IMR-90 (cell line): ENCODE data around the gene C1QTNF1. TPM values are rescaled to one million over a fixed set of nuclear protein-coding genes. Genes with fewer than 3 reads are reported as not detected.

Experiments used
- ATAC-seq: fragments of 200-7000 bp; cut with Tn5 transposase; 2 replicates; pipeline ENCODE4 v1.9.1; 2020; ENCODE audit warnings: low read depth, mild to moderate bottlenecking, moderate library complexity
- BruUV-seq: library from RNA; stranded (reverse); fragments of 400-500 nt; replicated peaks from 2 replicates; lab custom pipeline; 2021; lab: Mats Ljungman, UMichigan
- CTCF ChIA-PET: fragments of 300-600 bp; formaldehyde crosslinking; extraction: SDS; loops from one replicate; lab custom pipeline; 2021; ENCODE audit warnings: antibody characterized with exemption; lab: Yijun Ruan, JAX
- POLR2A ChIA-PET: fragments of 300-600 bp; sonication (Branson Sonifier 250); formaldehyde crosslinking; loops from one replicate; lab custom pipeline; 2022; ENCODE audit warnings: antibody characterized with exemption; ENCODE audit not compliant: unreplicated experiment; lab: Charles Lee
- DNase-seq: peaks from one replicate; pipeline ENCODE4 v3.0.0; 2013
- H2AFZ ChIP-seq: replicated peaks from 2 replicates; pipeline ENCODE3; 2013; ENCODE audit warnings: low read length, mild to moderate bottlenecking; ENCODE audit not compliant: poor library complexity
- H2AK5ac ChIP-seq: 2 replicates; pipeline ENCODE4 v1.6.1; 2013; ENCODE audit warnings: low read depth, low read length, inconsistent platforms
- H2AK9ac ChIP-seq: replicated peaks from 2 replicates; pipeline ENCODE3; 2013; ENCODE audit warnings: mild to moderate bottlenecking, low read depth, low read length, moderate library complexity; ENCODE audit not compliant: poor library complexity
- H2BK120ac ChIP-seq: 2 replicates; pipeline ENCODE4 v1.6.1; 2013; ENCODE audit warnings: low read depth, low read length, inconsistent platforms
- H2BK15ac ChIP-seq: 3 replicates; pipeline ENCODE4 v1.6.1; 2013; ENCODE audit warnings: low read depth, low read length, inconsistent platforms
- H2BK20ac ChIP-seq: 2 replicates; pipeline ENCODE4 v1.6.1; 2013; ENCODE audit warnings: low read depth, mild to moderate bottlenecking, inconsistent platforms, low read length, moderate library complexity
- H2BK5ac ChIP-seq: 2 replicates; pipeline ENCODE4 v1.6.1; 2013; ENCODE audit warnings: mild to moderate bottlenecking, low read depth, low read length, inconsistent platforms; ENCODE audit not compliant: poor library complexity, severe bottlenecking
- H3K14ac ChIP-seq: replicated peaks from 2 replicates; pipeline ENCODE4 v1.6.1; 2013; ENCODE audit warnings: low read depth, low read length, inconsistent platforms
- H3K18ac ChIP-seq: 2 replicates; pipeline ENCODE4 v1.6.1; 2013; ENCODE audit warnings: low read depth, low read length, control low read depth
- H3K23ac ChIP-seq: 2 replicates; pipeline ENCODE4 v1.6.1; 2013; ENCODE audit warnings: low read depth, low read length, inconsistent platforms
- H3K27ac ChIP-seq: 2 replicates; pipeline ENCODE4 v1.5.1; 2013; ENCODE audit warnings: mild to moderate bottlenecking, control low read depth, low read length; ENCODE audit not compliant: insufficient read depth
- H3K27me3 ChIP-seq: 2 replicates; pipeline ENCODE4 v1.6.1; 2013; ENCODE audit warnings: low read length; ENCODE audit not compliant: control insufficient read depth, insufficient read depth
- H3K36me3 ChIP-seq: 2 replicates; pipeline ENCODE4 v1.6.1; 2013; ENCODE audit warnings: low read length, mixed read lengths; ENCODE audit not compliant: control insufficient read depth, insufficient read depth
- H3K4ac ChIP-seq: 2 replicates; pipeline ENCODE4 v1.6.1; 2013; ENCODE audit warnings: low read depth, low read length, inconsistent platforms
- H3K4me1 ChIP-seq: 2 replicates; pipeline ENCODE4 v1.6.1; 2013; ENCODE audit warnings: low read length, mixed read lengths; ENCODE audit not compliant: control insufficient read depth, insufficient read depth
- H3K4me2 ChIP-seq: 2 replicates; pipeline ENCODE4 v1.6.1; 2013; ENCODE audit warnings: low read depth, mild to moderate bottlenecking, control low read depth, low read length, moderate library complexity
- H3K4me3 ChIP-seq: 2 replicates; pipeline ENCODE4 v1.5.1; 2013; ENCODE audit warnings: low read depth, mild to moderate bottlenecking, control low read depth, low read length, moderate library complexity; ENCODE audit not compliant: insufficient read depth
- H3K56ac ChIP-seq: 2 replicates; pipeline ENCODE4 v1.6.1; 2013; ENCODE audit warnings: low read length, inconsistent platforms; ENCODE audit not compliant: insufficient read depth; ENCODE audit errors: extremely low read depth
- H3K79me1 ChIP-seq, 2 experiments: 2 replicates each; pipeline ENCODE4 v1.6.1; 2013; ENCODE audit warnings: low read length in 2 of 2, inconsistent platforms in 1 of 2, low read depth in 1 of 2
- H3K9ac ChIP-seq: 2 replicates; pipeline ENCODE4 v1.6.1; 2013; ENCODE audit warnings: low read depth, low read length, control low read depth
- H3K9me1 ChIP-seq: 2 replicates; pipeline ENCODE4 v1.6.1; 2013; ENCODE audit warnings: low read length, inconsistent platforms; ENCODE audit not compliant: insufficient read depth
- H3K9me3 ChIP-seq: 2 replicates; pipeline ENCODE4 v1.6.1; 2013; ENCODE audit warnings: low read length; ENCODE audit not compliant: control insufficient read depth, insufficient read depth
- H4K20me1 ChIP-seq: 2 replicates; pipeline ENCODE4 v1.6.1; 2013; ENCODE audit warnings: low read length, inconsistent platforms; ENCODE audit not compliant: insufficient read depth
- H4K5ac ChIP-seq: 2 replicates; pipeline ENCODE4 v1.6.1; 2013; ENCODE audit warnings: mild to moderate bottlenecking, low read depth, low read length, control low read depth
- H4K8ac ChIP-seq, 2 experiments: 2 replicates each; pipeline ENCODE4 v1.6.1; 2013; ENCODE audit warnings: low read depth in 2 of 2, low read length in 2 of 2, control low read depth in 1 of 2, inconsistent platforms in 1 of 2
- H4K91ac ChIP-seq: 2 replicates; pipeline ENCODE4 v1.6.1; 2013; ENCODE audit warnings: low read depth, low read length, inconsistent platforms; ENCODE audit not compliant: insufficient read depth
- BHLHE40 ChIP-seq: fragments of 150-350 bp; IDR thresholded peaks from 2 replicates; pipeline ENCODE4 v1.6.1; 2016; ENCODE audit warnings: mild to moderate bottlenecking, low read depth, low read length
- CEBPB ChIP-seq: IDR thresholded peaks from 2 replicates; pipeline ENCODE4 v1.6.1; 2012; ENCODE audit warnings: low read depth, low read length, improper control_type of control experiment
- CHD1 ChIP-seq: IDR thresholded peaks from 2 replicates; pipeline ENCODE4 v1.6.1; 2012; ENCODE audit warnings: low read depth, low read length, improper control_type of control experiment
- CTCF ChIP-seq: conservative IDR thresholded peaks from 2 replicates; pipeline ENCODE4 v1.5.1; 2012; ENCODE audit warnings: mild to moderate bottlenecking, low read depth, low read length, improper control_type of control experiment
- MAFK ChIP-seq: IDR thresholded peaks from 2 replicates; pipeline ENCODE4 v1.6.1; 2012; ENCODE audit warnings: low read depth, low read length, improper control_type of control experiment
- MXI1 ChIP-seq: IDR thresholded peaks from 2 replicates; pipeline ENCODE4 v1.6.1; 2012; ENCODE audit warnings: low read depth, mild to moderate bottlenecking, low read length, moderate library complexity, borderline replicate concordance
- POLR2A ChIP-seq: IDR thresholded peaks from 2 replicates; pipeline ENCODE4 v1.6.1; 2012; ENCODE audit warnings: mild to moderate bottlenecking, low read depth, low read length
- RFX5 ChIP-seq: IDR thresholded peaks from 2 replicates; pipeline ENCODE4 v1.8.0; 2012; ENCODE audit warnings: low read depth, mild to moderate bottlenecking, low read length, moderate library complexity
- SMC3 ChIP-seq: fragments of 150-350 bp; IDR thresholded peaks from 2 replicates; pipeline ENCODE4 v1.6.1; 2016; ENCODE audit warnings: low read depth, mild to moderate bottlenecking, antibody characterized with exemption, low read length, moderate library complexity
- WGBS, 2 experiments: methylation state at CpG; one replicate each; pipeline versions ENCODE4 v1.1.5 to v1.1.7; 2013; ENCODE audit warnings: missing lambda C conversion rate in 2 of 2; ENCODE audit not compliant: insufficient read length in 1 of 2; ENCODE audit errors: extremely low coverage in 2 of 2; 5-methylcytosine and 5-hydroxymethylcytosine counted together
- dilution Hi-C: fragments of 300-500 bp; cut with HindIII; formaldehyde crosslinking; loops from one replicate; pipeline ENCODE4 v1.14.3; 2018; ENCODE audit warnings: low sequenced_read_pairs; ENCODE audit not compliant: unreplicated experiment
- in situ Hi-C: fragments of 300-500 bp; cut with MboI; formaldehyde crosslinking; loops from 3 replicates; pipeline ENCODE4 v1.14.3; 2019; ENCODE audit warnings: low sequenced_read_pairs, inconsistent platforms, mixed read lengths
- intact Hi-C: fragments of 100-400 bp; cut with micrococcal nuclease; formaldehyde crosslinking; loops from 2 replicates; pipeline ENCODE4 v1.10.0; 2022
- polyA plus RNA-seq, 3 experiments: library from polyadenylated mRNA; depleted of rRNA; stranded (reverse); fragments of >200 nt; gene quantifications; 2 replicates each; pipeline ENCODE4 v1.2.3, GENCODE V29; 2012; ENCODE audit warnings: low replicate concordance in 1 of 3
- total RNA-seq: library from RNA; depleted of rRNA; stranded (reverse); fragments of >200 nt; gene quantifications from 2 replicates; pipeline ENCODE4 v1.2.3, GENCODE V29; 2012
- TF ChIP-seq, protein P1 (sequence below): fragments of 150-350 bp; IDR thresholded peaks from 2 replicates; pipeline ENCODE4 v1.6.1; 2017; ENCODE audit warnings: mild to moderate bottlenecking, antibody characterized with exemption, low read length, low read depth

Gene C1QTNF1
- total and polyA plus RNA-seq, 2 of the 4 experiments (the other 2 are of a cell fraction) = 3.4 to 8.4 TPM

DNA sequence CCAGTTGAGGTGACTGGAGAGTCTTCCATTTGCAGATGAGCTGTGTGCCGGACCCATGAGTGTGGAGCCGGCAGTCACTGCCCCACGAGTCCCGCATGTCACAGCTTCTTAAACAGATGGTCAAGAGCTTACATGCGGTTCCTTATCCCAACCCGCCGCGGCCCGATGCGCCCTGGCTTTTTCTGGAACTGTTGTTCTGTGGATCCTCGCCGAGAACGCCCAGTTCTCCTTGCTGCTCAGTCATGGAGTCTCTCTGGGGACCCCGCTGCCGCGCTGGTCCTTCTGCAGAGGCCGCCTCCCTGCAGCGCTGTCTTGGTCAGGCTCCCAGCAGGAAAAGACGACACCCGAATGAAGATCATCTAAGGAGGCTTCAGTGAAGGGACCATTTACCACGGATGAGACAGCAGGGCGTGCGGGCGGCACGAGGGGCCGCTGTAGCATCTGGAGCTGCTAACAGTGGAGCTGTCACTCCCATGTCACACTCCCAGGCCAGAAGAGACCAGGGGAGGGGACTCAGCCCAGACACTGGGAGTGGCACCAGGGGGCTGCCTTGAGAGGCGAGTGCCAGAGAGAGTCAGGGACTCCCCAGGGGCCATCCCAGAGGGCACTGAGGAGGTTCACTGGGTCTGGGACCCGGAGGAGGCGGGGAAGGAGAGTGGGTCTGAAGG, 33.5 kb upstream of the C1QTNF1 start:
- ATAC-seq (no peak), DNase-seq (no peak)
- no peak overlapping the region for H4K5ac ChIP-seq
- no peaks in the 10 kb centered on the region for H3K27me3 ChIP-seq
- no peak overlapping the region for H2BK15ac ChIP-seq
- H3K4me1 ChIP-seq = peaks cover 5% of the 10 kb centered on the region
- WGBS, 2 experiments = 99% methylated on average over 26 of the region's 29 CpGs; no CpG with 5 or more reads in 1 of the 2 experiments
- peaks cover 5% of the 10 kb centered on the region for H4K20me1 ChIP-seq
- intact Hi-C loops = no loop called here
- no peak overlapping the region for H3K18ac ChIP-seq
- H4K91ac ChIP-seq = no peak overlapping the region
- ChIA-PET CTCF (no interaction called here), POLR2A (no interaction called here)
- H2AK5ac ChIP-seq = no peak overlapping the region
- in situ Hi-C loops = no loop called here
- peaks cover 4% of the 10 kb centered on the region; the same call in 1 of the 2 replicates for H3K9me1 ChIP-seq
- no peak overlapping the region for H3K27ac ChIP-seq
- H3K9ac ChIP-seq = no peak overlapping the region
- no peak overlapping the region for H3K4me3 ChIP-seq
- no peak overlapping the region for H2BK20ac ChIP-seq
- peaks cover 10 to 35% of the 10 kb centered on the region in 2 experiments for H3K79me1 ChIP-seq
- no peak for TF ChIP-seq BHLHE40
- TF ChIP-seq CTCF = no peak
- no peak for TF ChIP-seq POLR2A
- no peak for TF ChIP-seq CHD1
- TF ChIP-seq MAFK = no peak
- no peak for TF ChIP-seq MXI1
- no peak for TF ChIP-seq SMC3
- TF ChIP-seq RFX5 = no peak
- TF ChIP-seq, protein P1, sequence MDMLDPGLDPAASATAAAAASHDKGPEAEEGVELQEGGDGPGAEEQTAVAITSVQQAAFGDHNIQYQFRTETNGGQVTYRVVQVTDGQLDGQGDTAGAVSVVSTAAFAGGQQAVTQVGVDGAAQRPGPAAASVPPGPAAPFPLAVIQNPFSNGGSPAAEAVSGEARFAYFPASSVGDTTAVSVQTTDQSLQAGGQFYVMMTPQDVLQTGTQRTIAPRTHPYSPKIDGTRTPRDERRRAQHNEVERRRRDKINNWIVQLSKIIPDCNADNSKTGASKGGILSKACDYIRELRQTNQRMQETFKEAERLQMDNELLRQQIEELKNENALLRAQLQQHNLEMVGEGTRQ = no peak
- no peak for TF ChIP-seq CEBPB
- H3K14ac ChIP-seq = no peak overlapping the region
- no peak overlapping the region for H2BK5ac ChIP-seq
- H3K4me2 ChIP-seq = no peak overlapping the region
- no peak overlapping the region for H2AK9ac ChIP-seq
- H3K23ac ChIP-seq = no peak overlapping the region
- H3K4ac ChIP-seq = no peak overlapping the region
- BruUV-seq = no TSS peak
- no peak overlapping the region for H2BK120ac ChIP-seq
- H3K56ac ChIP-seq = no peak overlapping the region
- H4K8ac ChIP-seq = no peak overlapping the region
- no peaks in the 10 kb centered on the region for H3K9me3 ChIP-seq
- peaks cover 44% of the 10 kb centered on the region for H3K36me3 ChIP-seq
- no peak overlapping the region for H2AFZ ChIP-seq
- dilution Hi-C loops = no loop called here
